Measurements from ENCODE around the gene PLEKHF1. TPM values are rescaled to one million over a fixed set of nuclear protein-coding genes. Genes with fewer than 3 reads are reported as not detected.

The PLEKHF1 gene
- total RNA-seq, 2 donors from 2014 or later: 2.6 to 2.8 TPM

DNA sequence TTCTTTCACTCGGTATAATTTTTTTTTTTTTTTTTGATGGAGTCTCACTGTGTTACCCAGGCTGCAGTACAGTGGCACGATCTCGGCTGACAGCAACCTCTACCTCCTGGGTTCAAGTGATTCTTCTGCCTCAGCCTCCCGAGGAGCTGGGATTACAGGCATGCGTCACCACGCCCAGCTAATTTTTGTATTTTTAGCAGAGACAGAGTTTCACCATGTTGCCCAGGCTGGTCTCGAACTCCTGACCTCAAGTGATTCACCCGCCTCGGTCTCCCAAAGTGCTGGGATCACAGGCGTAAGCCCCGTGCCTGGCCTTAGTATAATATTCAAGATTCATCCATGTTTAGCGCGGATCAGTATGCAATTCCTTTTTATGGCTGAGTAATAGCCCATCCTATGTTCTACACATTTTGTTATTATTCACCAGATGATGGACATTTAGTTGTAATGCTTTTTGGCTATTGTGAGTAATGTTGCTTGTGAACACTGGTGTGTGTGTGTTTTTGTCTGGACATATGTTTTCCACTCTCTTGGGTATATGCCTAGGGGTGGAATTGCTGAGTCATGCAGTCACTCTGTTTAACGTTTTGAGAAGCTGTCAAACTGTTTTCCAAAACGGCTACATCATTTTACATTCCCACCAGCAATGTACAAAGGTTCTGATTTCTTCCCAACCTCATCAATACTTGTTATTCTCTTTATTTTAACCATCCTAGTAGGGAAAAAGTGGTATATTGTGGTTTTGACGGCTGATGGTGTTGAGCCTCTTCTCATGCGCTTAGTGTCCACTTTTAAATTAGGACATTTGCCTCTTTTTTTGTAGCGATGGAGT is 22.9 kb downstream of the PLEKHF1 start:
- Mint-ChIP-seq H3K27ac (no peak overlapping the region), H3K9me3 (peaks cover 2% of the 10 kb centered on the region), H3K27me3 (ENCODE audit: insufficient read depth) (peaks cover 1% of the 10 kb centered on the region), H3K4me1 (peaks cover under 1% of the 10 kb centered on the region), H3K36me3 (ENCODE audit: low read depth) (no peaks in the 10 kb centered on the region), H3K4me3 (no peak overlapping the region)
- H3K4me1 ChIP-seq (ENCODE audit: control insufficient read depth, insufficient read depth, low read length): no peaks in the 10 kb centered on the region
- H3K27ac ChIP-seq (ENCODE audit: low read depth, low read length): no peak overlapping the region
- no peaks in the 10 kb centered on the region for H3K27me3 ChIP-seq (ENCODE audit: control insufficient read depth, insufficient read depth, low read length, poor library complexity, severe bottlenecking)
- no peak overlapping the region for H3K4me3 ChIP-seq (ENCODE audit: low read length)
- no peak overlapping the region for H3K9ac ChIP-seq (ENCODE audit: extremely low read depth, low read length, poor library complexity, severe bottlenecking)
- H3K9me3 ChIP-seq (ENCODE audit: control insufficient read depth, low read length): peaks cover 6% of the 10 kb centered on the region
- no peaks in the 10 kb centered on the region for H3K36me3 ChIP-seq (ENCODE audit: control insufficient read depth, insufficient read depth, low read length)
- 87 to 90% methylated on average over 15 to 18 of the region's 18 CpGs for WGBS, 2 experiments (ENCODE audit: insufficient coverage in 1 of 2, insufficient read length in 1 of 2)
- no peak for DNase-seq
- TF ChIP-seq, protein P1, sequence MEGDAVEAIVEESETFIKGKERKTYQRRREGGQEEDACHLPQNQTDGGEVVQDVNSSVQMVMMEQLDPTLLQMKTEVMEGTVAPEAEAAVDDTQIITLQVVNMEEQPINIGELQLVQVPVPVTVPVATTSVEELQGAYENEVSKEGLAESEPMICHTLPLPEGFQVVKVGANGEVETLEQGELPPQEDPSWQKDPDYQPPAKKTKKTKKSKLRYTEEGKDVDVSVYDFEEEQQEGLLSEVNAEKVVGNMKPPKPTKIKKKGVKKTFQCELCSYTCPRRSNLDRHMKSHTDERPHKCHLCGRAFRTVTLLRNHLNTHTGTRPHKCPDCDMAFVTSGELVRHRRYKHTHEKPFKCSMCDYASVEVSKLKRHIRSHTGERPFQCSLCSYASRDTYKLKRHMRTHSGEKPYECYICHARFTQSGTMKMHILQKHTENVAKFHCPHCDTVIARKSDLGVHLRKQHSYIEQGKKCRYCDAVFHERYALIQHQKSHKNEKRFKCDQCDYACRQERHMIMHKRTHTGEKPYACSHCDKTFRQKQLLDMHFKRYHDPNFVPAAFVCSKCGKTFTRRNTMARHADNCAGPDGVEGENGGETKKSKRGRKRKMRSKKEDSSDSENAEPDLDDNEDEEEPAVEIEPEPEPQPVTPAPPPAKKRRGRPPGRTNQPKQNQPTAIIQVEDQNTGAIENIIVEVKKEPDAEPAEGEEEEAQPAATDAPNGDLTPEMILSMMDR (conservative IDR thresholded peaks at IDR 0.05): no peak

DNA sequence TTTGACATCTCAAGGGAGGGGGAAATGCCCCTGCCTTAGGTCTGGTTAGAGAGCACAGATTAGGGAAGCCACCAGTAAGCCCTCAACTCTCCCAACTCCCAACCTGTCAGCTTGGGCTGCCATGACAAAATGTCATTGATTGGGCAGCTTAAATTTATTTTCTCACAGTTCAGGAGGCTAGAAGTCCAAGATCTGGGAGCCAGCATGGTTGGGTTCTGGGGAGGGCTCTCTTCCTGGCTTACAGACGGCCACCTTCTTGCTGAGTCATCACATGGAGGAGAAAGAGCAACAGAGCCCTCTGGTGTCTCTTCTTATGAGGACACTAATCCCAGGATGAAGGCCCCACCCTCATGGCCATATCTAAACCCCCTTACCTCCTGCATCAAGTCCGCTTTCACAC is 25.6 kb downstream of the PLEKHF1 start:
- H3K27me3 ChIP-seq (ENCODE audit: control insufficient read depth, insufficient read depth, low read length, poor library complexity, severe bottlenecking): no peaks in the 10 kb centered on the region
- TF ChIP-seq, protein P1 (conservative IDR thresholded peaks at IDR 0.05): peak; percentile 75
- Mint-ChIP-seq H3K9me3 (peaks cover 2% of the 10 kb centered on the region), H3K27me3 (ENCODE audit: insufficient read depth) (peaks cover 1% of the 10 kb centered on the region), H3K4me3 (no peak overlapping the region), H3K4me1 (no peaks in the 10 kb centered on the region), H3K36me3 (ENCODE audit: low read depth) (no peaks in the 10 kb centered on the region), H3K27ac (peak overlapping the region; percentile 84)
- DNase-seq: peak; percentile 79
- peaks cover 6% of the 10 kb centered on the region for H3K9me3 ChIP-seq (ENCODE audit: control insufficient read depth, low read length)
- no peak overlapping the region for H3K27ac ChIP-seq (ENCODE audit: low read depth, low read length)
- H3K4me3 ChIP-seq (ENCODE audit: low read length): no peak overlapping the region
- 40 to 79% methylated on average over 1 to 2 of the region's 2 CpGs for WGBS, 2 experiments (ENCODE audit: insufficient coverage in 1 of 2, insufficient read length in 1 of 2)
- no peak overlapping the region for H3K9ac ChIP-seq (ENCODE audit: extremely low read depth, low read length, poor library complexity, severe bottlenecking)
- H3K4me1 ChIP-seq (ENCODE audit: control insufficient read depth, insufficient read depth, low read length): no peaks in the 10 kb centered on the region
- no peaks in the 10 kb centered on the region for H3K36me3 ChIP-seq (ENCODE audit: control insufficient read depth, insufficient read depth, low read length)

DNA sequence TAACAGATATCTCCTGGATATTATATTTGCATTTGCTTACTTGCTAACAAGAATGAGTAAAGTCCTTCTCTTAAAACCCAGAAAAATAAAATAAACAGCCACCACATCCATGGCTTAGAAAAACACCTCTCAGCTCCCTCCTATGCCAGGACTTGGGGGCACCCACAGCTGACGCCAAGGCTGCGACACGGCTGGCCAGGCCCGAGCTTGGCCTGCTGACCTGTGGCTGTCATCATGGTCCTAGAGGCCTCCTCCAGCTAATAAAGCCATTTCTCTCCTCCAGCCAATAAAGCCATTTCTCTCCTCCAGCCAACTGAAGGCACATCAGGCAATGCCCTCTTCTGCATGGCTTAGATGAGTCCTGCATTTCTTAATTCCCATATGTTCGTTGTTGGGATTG is 28.9 kb downstream of the PLEKHF1 start:
- Mint-ChIP-seq H3K9me3 (no peaks in the 10 kb centered on the region), H3K4me1 (no peaks in the 10 kb centered on the region), H3K27me3 (ENCODE audit: insufficient read depth) (peaks cover 1% of the 10 kb centered on the region), H3K27ac (no peak overlapping the region), H3K36me3 (ENCODE audit: low read depth) (no peaks in the 10 kb centered on the region), H3K4me3 (no peak overlapping the region)
- TF ChIP-seq, protein P1 (conservative IDR thresholded peaks at IDR 0.05): no peak
- 87% methylated on average over 5 of the region's 5 CpGs; no CpG with 5 or more reads in 1 of the 2 experiments for WGBS, 2 experiments (ENCODE audit: insufficient coverage in 1 of 2, insufficient read length in 1 of 2)
- no peaks in the 10 kb centered on the region for H3K27me3 ChIP-seq (ENCODE audit: control insufficient read depth, insufficient read depth, low read length, poor library complexity, severe bottlenecking)
- DNase-seq: no peak
- no peak overlapping the region for H3K9ac ChIP-seq (ENCODE audit: extremely low read depth, low read length, poor library complexity, severe bottlenecking)
- no peak overlapping the region for H3K4me3 ChIP-seq (ENCODE audit: low read length)
- H3K36me3 ChIP-seq (ENCODE audit: control insufficient read depth, insufficient read depth, low read length): no peaks in the 10 kb centered on the region
- no peaks in the 10 kb centered on the region for H3K4me1 ChIP-seq (ENCODE audit: control insufficient read depth, insufficient read depth, low read length)
- no peak overlapping the region for H3K27ac ChIP-seq (ENCODE audit: low read depth, low read length)
- H3K9me3 ChIP-seq (ENCODE audit: control insufficient read depth, low read length): peaks cover 6% of the 10 kb centered on the region

All from endodermal cell (in vitro differentiated cells).